CD14-positive monocyte (primary cell): Measurements from ENCODE around the gene MR1. TPM values are rescaled to one million over a fixed set of nuclear protein-coding genes. Genes with fewer than 3 reads are reported as not detected.

ENCODE experiments used
- DNase-seq, 3 donors: peaks; one replicate each; pipeline ENCODE4 v3.0.0-alpha.2; 2011 to 2022
- H2AFZ ChIP-seq: 2 replicates; pipeline ENCODE4 v1.6.0; 2012; ENCODE audit warnings: mild to moderate bottlenecking, low read depth, low read length, inconsistent platforms; ENCODE audit not compliant: insufficient read depth, poor library complexity, severe bottlenecking
- H3K27ac ChIP-seq, 2 donors: 1 replicate in 1 of 2; 2 replicates in 1 of 2; pipeline ENCODE4 v1.5.1; 2012 to 2013; ENCODE audit warnings: low read length in 2 of 2, control low read depth in 1 of 2, inconsistent platforms in 1 of 2, low read depth in 1 of 2, mild to moderate bottlenecking in 1 of 2
- H3K27me3 ChIP-seq, 2 donors: one replicate each; pipeline versions ENCODE4 v1.6.0 to v1.6.1; 2011 to 2013; ENCODE audit warnings: low read length in 2 of 2; ENCODE audit not compliant: control insufficient read depth in 2 of 2, insufficient read depth in 2 of 2
- H3K36me3 ChIP-seq, 2 donors: replicated peaks in 1 of 2; 1 replicate in 1 of 2; 2 replicates in 1 of 2; pipeline versions ENCODE4 v1.5.1 to v1.6.1; 2012 to 2013; ENCODE audit warnings: low read length in 2 of 2, control low read depth in 1 of 2, inconsistent platforms in 1 of 2, mild to moderate bottlenecking in 1 of 2; ENCODE audit not compliant: insufficient read depth in 2 of 2, control insufficient read depth in 1 of 2
- H3K4me1 ChIP-seq, 2 donors: 1 replicate in 1 of 2; 2 replicates in 1 of 2; pipeline versions ENCODE4 v1.5.1 to v1.6.1; 2012 to 2013; ENCODE audit warnings: low read length in 2 of 2, control low read depth in 1 of 2, inconsistent platforms in 1 of 2, mild to moderate bottlenecking in 1 of 2, moderate library complexity in 1 of 2; ENCODE audit not compliant: insufficient read depth in 2 of 2, control insufficient read depth in 1 of 2
- H3K4me2 ChIP-seq: replicated peaks from 2 replicates; pipeline ENCODE3; 2012; ENCODE audit warnings: low read length, moderate library complexity, mild to moderate bottlenecking; ENCODE audit not compliant: poor library complexity, severe bottlenecking; ENCODE audit errors: extremely low read depth
- H3K4me3 ChIP-seq, 3 experiments: fragments of 200-600 bp in 1 of 3; sonication (generic) in 1 of 3; replicated peaks in 1 of 3; 1 replicate in 2 of 3; 2 replicates in 1 of 3; pipeline ENCODE4 v1.5.1; 2011 to 2013; ENCODE audit warnings: low read length in 3 of 3, mild to moderate bottlenecking in 3 of 3, control low read depth in 2 of 3, low read depth in 2 of 3, inconsistent platforms in 1 of 3, moderate library complexity in 1 of 3
- H3K79me2 ChIP-seq: 2 replicates; pipeline ENCODE4 v1.6.0; 2012; ENCODE audit warnings: mild to moderate bottlenecking, control low read depth, inconsistent platforms, low read length, moderate library complexity; ENCODE audit not compliant: insufficient read depth
- H3K9ac ChIP-seq: 2 replicates; pipeline ENCODE4 v1.6.0; 2017; ENCODE audit warnings: low read length, mild to moderate bottlenecking; ENCODE audit not compliant: insufficient read depth, poor library complexity, severe bottlenecking
- H3K9me3 ChIP-seq, 2 donors: replicated peaks in 1 of 2; 1 replicate in 1 of 2; 2 replicates in 1 of 2; pipeline versions ENCODE4 v1.5.1 to v1.6.1; 2012 to 2013; ENCODE audit warnings: low read length in 2 of 2, control low read depth in 1 of 2; ENCODE audit not compliant: control insufficient read depth in 1 of 2, insufficient read depth in 1 of 2
- H4K20me1 ChIP-seq: 2 replicates; pipeline ENCODE4 v1.6.0; 2012; ENCODE audit warnings: mild to moderate bottlenecking, low read length, control low read depth, moderate library complexity; ENCODE audit not compliant: insufficient read depth
- H3K27ac Mint-ChIP-seq, 7 donors: one replicate each; pipeline ENCODE4 v1.8.0; 2020; ENCODE audit warnings: mild to moderate bottlenecking in 7 of 7, mixed read lengths in 7 of 7, moderate library complexity in 6 of 7, inconsistent platforms in 2 of 7
- H3K27me3 Mint-ChIP-seq, 3 donors: one replicate each; pipeline ENCODE4 v1.8.0; 2021 to 2022; ENCODE audit warnings: low read depth in 3 of 3, mild to moderate bottlenecking in 3 of 3, mixed read lengths in 3 of 3, moderate library complexity in 3 of 3, inconsistent platforms in 1 of 3
- H3K36me3 Mint-ChIP-seq, 2 donors: one replicate each; pipeline ENCODE4 v1.8.0; 2020; ENCODE audit warnings: mixed read lengths in 2 of 2, inconsistent platforms in 1 of 2, mild to moderate bottlenecking in 1 of 2
- H3K4me1 Mint-ChIP-seq: one replicate; pipeline ENCODE4 v1.8.0; 2020; ENCODE audit warnings: mild to moderate bottlenecking, mixed read lengths
- H3K4me3 Mint-ChIP-seq, 2 donors: one replicate each; pipeline ENCODE4 v1.8.0; 2020; ENCODE audit warnings: mild to moderate bottlenecking in 2 of 2, mixed read lengths in 2 of 2, moderate library complexity in 1 of 2
- H3K9me3 Mint-ChIP-seq, 7 donors: one replicate each; pipeline ENCODE4 v1.8.0; 2020 to 2022; ENCODE audit warnings: mixed read lengths in 7 of 7, mild to moderate bottlenecking in 6 of 7, moderate library complexity in 6 of 7, inconsistent platforms in 2 of 7
- WGBS: methylation state at CpG from one replicate; pipeline ENCODE4 v1.1.5; 2013; ENCODE audit warnings: missing lambda C conversion rate; ENCODE audit not compliant: insufficient coverage; 5-methylcytosine and 5-hydroxymethylcytosine counted together
- intact Hi-C, 2 donors: fragments of 100-400 bp; cut with micrococcal nuclease; formaldehyde crosslinking; loops; one replicate each; pipeline versions ENCODE4 v1.15.0 to v1.15.1; 2023
- polyA plus RNA-seq, 3 donors: library from polyadenylated mRNA; depleted of rRNA in 1 of 3; unstranded in 2 of 3; stranded (reverse) in 1 of 3; fragments of 300-500 nt in 2 of 3; fragments of >200 nt in 1 of 3; fragmentation: Illumina TruSeq in 2 of 3; gene quantifications; 1 replicate in 2 of 3; 2 replicates in 1 of 3; pipeline ENCODE4 v1.2.3, GENCODE V29; 2012 to 2021
- TF ChIP-seq, protein P1 (sequence below): fragments of 200-600 bp; IDR thresholded peaks from one replicate; pipeline ENCODE4 v1.8.0; 2022; ENCODE audit warnings: antibody characterized with exemption, mild to moderate bottlenecking

MR1 gene
- polyA plus RNA-seq, 3 donors = 17.7 to 46.9 (median 40.9) TPM

DNA sequence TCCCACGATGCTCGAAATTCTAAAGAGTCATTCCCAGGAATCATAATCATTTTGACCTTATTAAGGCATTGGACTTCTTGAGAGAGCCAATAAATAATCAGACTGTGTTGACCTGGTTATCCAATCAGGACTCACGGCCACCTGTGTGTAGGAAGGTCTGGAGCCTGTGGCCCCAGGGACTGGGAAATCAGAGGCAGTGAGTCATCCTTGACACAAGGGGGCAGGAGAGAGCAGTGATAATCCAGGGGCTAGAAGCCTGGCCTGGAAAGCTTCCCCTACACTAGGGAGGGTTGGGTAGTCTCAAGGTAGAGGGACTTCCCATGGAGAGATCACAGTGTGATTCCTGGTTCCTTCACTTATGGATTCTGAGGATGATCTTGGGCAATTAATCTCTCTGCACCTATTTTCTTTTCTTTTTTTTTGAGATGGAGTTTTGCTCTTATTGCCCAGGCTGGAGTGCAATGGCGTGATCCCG, 4.7 kb downstream of the MR1 start:
- H3K27ac ChIP-seq = peak overlapping the region in 1 of 2 donors; percentile 75
- Mint-ChIP-seq H3K27ac (peak overlapping the region; percentile 14 to 83 (median 54)), H3K4me3 (no peak overlapping the region), H3K4me1 (peaks cover 75% of the 10 kb centered on the region), H3K36me3 (peaks cover 27 to 31% of the 10 kb centered on the region in 2 donors), H3K27me3 (no peaks in the 10 kb centered on the region), H3K9me3 (peaks cover 0 to 5% (median 0%) of the 10 kb centered on the region in 7 donors)
- H2AFZ ChIP-seq = no peak overlapping the region
- H3K79me2 ChIP-seq = peaks cover 91% of the 10 kb centered on the region
- H3K4me1 ChIP-seq = peaks cover 66 to 87% of the 10 kb centered on the region in 2 donors
- intact Hi-C loops = loop anchor here (2.0 to 10.0 kb wide), 3 partner anchors 46 to 129 kb away; partner anchors contain the start of gene IER5 (in 1 of the 2)
- DNase-seq = peak; percentile 66 to 83 (median 81)
- H3K27me3 ChIP-seq = no peaks in the 10 kb centered on the region
- H4K20me1 ChIP-seq = no peaks in the 10 kb centered on the region
- TF ChIP-seq, protein P1, sequence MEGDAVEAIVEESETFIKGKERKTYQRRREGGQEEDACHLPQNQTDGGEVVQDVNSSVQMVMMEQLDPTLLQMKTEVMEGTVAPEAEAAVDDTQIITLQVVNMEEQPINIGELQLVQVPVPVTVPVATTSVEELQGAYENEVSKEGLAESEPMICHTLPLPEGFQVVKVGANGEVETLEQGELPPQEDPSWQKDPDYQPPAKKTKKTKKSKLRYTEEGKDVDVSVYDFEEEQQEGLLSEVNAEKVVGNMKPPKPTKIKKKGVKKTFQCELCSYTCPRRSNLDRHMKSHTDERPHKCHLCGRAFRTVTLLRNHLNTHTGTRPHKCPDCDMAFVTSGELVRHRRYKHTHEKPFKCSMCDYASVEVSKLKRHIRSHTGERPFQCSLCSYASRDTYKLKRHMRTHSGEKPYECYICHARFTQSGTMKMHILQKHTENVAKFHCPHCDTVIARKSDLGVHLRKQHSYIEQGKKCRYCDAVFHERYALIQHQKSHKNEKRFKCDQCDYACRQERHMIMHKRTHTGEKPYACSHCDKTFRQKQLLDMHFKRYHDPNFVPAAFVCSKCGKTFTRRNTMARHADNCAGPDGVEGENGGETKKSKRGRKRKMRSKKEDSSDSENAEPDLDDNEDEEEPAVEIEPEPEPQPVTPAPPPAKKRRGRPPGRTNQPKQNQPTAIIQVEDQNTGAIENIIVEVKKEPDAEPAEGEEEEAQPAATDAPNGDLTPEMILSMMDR = peak; percentile 86
- H3K4me3 ChIP-seq = no peak overlapping the region
- peaks cover 0 to 5% of the 10 kb centered on the region in 2 donors for H3K36me3 ChIP-seq
- H3K4me2 ChIP-seq = no peak overlapping the region
- no peak overlapping the region for H3K9ac ChIP-seq
- WGBS = 60% methylated on average over 1 of the region's 5 CpGs
- H3K9me3 ChIP-seq = no peaks in the 10 kb centered on the region

- H2AFZ ChIP-seq = no peak overlapping the region
- H3K27ac ChIP-seq = peak overlapping the region in 1 of 2 donors; percentile 23
- H3K79me2 ChIP-seq = peaks cover 87% of the 10 kb centered on the region
- no peaks in the 10 kb centered on the region for H4K20me1 ChIP-seq
- intact Hi-C loops = loop anchor here (5.0 kb wide), 2 partner anchors 47 to 102 kb away; partner anchors contain the start of gene IER5 (in 1 of the 2)
- Mint-ChIP-seq H3K9me3 (peaks cover 0 to 5% (median 0%) of the 10 kb centered on the region in 7 donors), H3K4me3 (no peak overlapping the region), H3K27me3 (peaks cover 0 to 1% (median 0%) of the 10 kb centered on the region in 3 donors), H3K27ac (peak overlapping the region in 4 of 7 donors; percentile 4 to 72 (median 41)), H3K36me3 (peaks cover 31 to 35% of the 10 kb centered on the region in 2 donors), H3K4me1 (peaks cover 80% of the 10 kb centered on the region)
- no peaks in the 10 kb centered on the region for H3K27me3 ChIP-seq
- H3K9ac ChIP-seq = no peak overlapping the region
- H3K9me3 ChIP-seq = no peaks in the 10 kb centered on the region
- DNase-seq = no peak
- TF ChIP-seq, protein P1 = no peak
- H3K4me2 ChIP-seq = no peak overlapping the region
- no peak overlapping the region for H3K4me3 ChIP-seq
- WGBS = 29% methylated on average over 1 of the region's 3 CpGs
- peaks cover 0 to 5% of the 10 kb centered on the region in 2 donors for H3K36me3 ChIP-seq
- peaks cover 72 to 91% of the 10 kb centered on the region in 2 donors for H3K4me1 ChIP-seq
Measured at GRCh38 chr1:181040284-181040865, 6.6 kb downstream of the MR1 start.
